Heart left ventricle (tissue), 13 donors: ENCODE results near the gene HCK.

ENCODE experiments used
- POLR2A ChIP-seq, 2 donors: fragments of 450-650 bp; IDR thresholded peaks; one replicate each; pipeline ENCODE4 v1.6.1; 2017; ENCODE audit warnings: antibody characterized with exemption in 2 of 2, mild to moderate bottlenecking in 2 of 2, moderate library complexity in 2 of 2
- TF ChIP-seq, protein P1 (sequence below), 12 donors: fragments of 200-600 bp; sonication (generic) in 4 of 12; IDR thresholded peaks; one replicate each; pipeline versions ENCODE4 v1.5.0 to v1.8.0; 2018 to 2022; ENCODE audit warnings: antibody characterized with exemption in 12 of 12, mild to moderate bottlenecking in 5 of 12
- donor health status: ischemic (EF 13 %, LVEDD 7.1; RV severe dilation, severe dysfunction).
- donor health status: DM: no; HTN: yes; CAD: no.
- donor health status: DM: no; HTN: no; CAD: no.
- donor health status: ischemic (EF 25% LVEDD 6.9; RV normal size, moderate dysfunction).
- donor health status: ischemic (EF 25% LVEDD 5.7; RV mildly dilated, moderate dysfunction).
- donor health status: ischemic (EF 35%, LVEDD 5.7; RV mildly dilated, moderate dysfunction).
- donor health status: nonischemic (EF 11% LVEDD 7.7; RV severe dilation, severe dysfunction).
- donor health status: DM: yes; HTN: yes; CAD: no.
- donor health status: PGD.
- donor health status: ischemic (EF 29% LVEDD 5.4; RV normal size, mild dysfunction).
- donor health status: nonischemic (EF 23%, LVEDD 6.1; RV moderate dilation, normal function).

DNA sequence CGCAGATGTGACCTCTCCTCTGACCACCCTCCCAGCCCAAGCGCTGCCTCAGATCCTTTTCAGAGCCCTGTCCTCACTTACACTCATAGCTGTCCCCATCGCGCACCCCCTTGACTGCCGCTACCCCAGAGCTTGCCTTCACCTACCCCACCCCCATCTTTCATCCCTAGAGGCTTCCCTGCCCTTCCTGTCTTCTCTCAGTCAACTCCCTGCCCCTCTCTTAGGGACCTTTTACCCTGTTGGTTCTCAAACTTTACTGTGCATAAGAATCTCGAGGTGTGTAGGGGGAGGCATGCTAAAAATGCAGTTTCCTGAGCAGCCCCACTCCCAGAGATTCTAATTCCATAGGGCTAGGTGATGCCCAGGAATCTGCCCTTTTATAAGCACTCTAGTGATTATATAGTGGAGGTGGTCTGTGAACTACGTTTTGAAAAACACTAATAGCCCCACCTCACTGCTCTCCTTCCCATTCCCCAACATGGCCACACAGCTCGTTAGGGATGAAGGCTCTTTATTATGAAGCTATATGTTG lies 58.2 kb downstream of the HCK start:
- TF ChIP-seq, protein P1, sequence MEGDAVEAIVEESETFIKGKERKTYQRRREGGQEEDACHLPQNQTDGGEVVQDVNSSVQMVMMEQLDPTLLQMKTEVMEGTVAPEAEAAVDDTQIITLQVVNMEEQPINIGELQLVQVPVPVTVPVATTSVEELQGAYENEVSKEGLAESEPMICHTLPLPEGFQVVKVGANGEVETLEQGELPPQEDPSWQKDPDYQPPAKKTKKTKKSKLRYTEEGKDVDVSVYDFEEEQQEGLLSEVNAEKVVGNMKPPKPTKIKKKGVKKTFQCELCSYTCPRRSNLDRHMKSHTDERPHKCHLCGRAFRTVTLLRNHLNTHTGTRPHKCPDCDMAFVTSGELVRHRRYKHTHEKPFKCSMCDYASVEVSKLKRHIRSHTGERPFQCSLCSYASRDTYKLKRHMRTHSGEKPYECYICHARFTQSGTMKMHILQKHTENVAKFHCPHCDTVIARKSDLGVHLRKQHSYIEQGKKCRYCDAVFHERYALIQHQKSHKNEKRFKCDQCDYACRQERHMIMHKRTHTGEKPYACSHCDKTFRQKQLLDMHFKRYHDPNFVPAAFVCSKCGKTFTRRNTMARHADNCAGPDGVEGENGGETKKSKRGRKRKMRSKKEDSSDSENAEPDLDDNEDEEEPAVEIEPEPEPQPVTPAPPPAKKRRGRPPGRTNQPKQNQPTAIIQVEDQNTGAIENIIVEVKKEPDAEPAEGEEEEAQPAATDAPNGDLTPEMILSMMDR (IDR thresholded peaks at IDR 0.05) = no peak
- no peak for TF ChIP-seq POLR2A (IDR thresholded peaks at IDR 0.05)
